WTC11 (cell line): ENCODE measurements around the gene KRTAP5-7.

Experiments used
- CREB1 ChIP-seq: sonication (generic); formaldehyde crosslinking; IDR thresholded peaks from 2 replicates; pipeline ENCODE4 v1.8.0; 2023; ENCODE audit warnings: mild to moderate bottlenecking, missing genetic modification reagents
- CTCF ChIP-seq: fragments of 200-600 bp; IDR thresholded peaks from 2 replicates; pipeline ENCODE4 v1.8.0; 2022; ENCODE audit warnings: antibody characterized with exemption
- FOXK1 ChIP-seq: sonication (generic); formaldehyde crosslinking; IDR thresholded peaks from 2 replicates; pipeline ENCODE4 v1.8.0; 2022; ENCODE audit warnings: mild to moderate bottlenecking, moderate library complexity, missing genetic modification reagents
- GABPB1 ChIP-seq: sonication (generic); formaldehyde crosslinking; IDR thresholded peaks from 2 replicates; pipeline ENCODE4 v1.8.1; 2023; ENCODE audit warnings: mild to moderate bottlenecking, missing genetic modification reagents
- MAX ChIP-seq: sonication (generic); formaldehyde crosslinking; IDR thresholded peaks from 2 replicates; pipeline ENCODE4 v1.8.0; 2022; ENCODE audit warnings: mild to moderate bottlenecking, missing genetic modification reagents
- SP1 ChIP-seq: sonication (generic); formaldehyde crosslinking; conservative IDR thresholded peaks from 2 replicates; pipeline ENCODE4 v1.8.1; 2022; ENCODE audit warnings: missing genetic modification reagents
- TEAD4 ChIP-seq: sonication (generic); formaldehyde crosslinking; IDR thresholded peaks from 2 replicates; pipeline ENCODE4 v1.8.0; 2022; ENCODE audit warnings: mild to moderate bottlenecking, missing genetic modification reagents
- ZNF425 ChIP-seq: fragments of 250-450 bp; sonication (Bioruptor Pico); conservative IDR thresholded peaks from 2 replicates; pipeline ENCODE4 v1.9.0; 2021; ENCODE audit warnings: mild to moderate bottlenecking
- TF ChIP-seq, protein P1 (sequence below): sonication (generic); formaldehyde crosslinking; IDR thresholded peaks from 2 replicates; pipeline ENCODE4 v1.8.1; 2023; ENCODE audit warnings: mild to moderate bottlenecking, missing genetic modification reagents
- TF ChIP-seq, protein P2 (sequence below): sonication (generic); formaldehyde crosslinking; IDR thresholded peaks from 2 replicates; pipeline ENCODE4 v1.8.1; 2023; ENCODE audit warnings: mild to moderate bottlenecking, missing genetic modification reagents, moderate library complexity

DNA sequence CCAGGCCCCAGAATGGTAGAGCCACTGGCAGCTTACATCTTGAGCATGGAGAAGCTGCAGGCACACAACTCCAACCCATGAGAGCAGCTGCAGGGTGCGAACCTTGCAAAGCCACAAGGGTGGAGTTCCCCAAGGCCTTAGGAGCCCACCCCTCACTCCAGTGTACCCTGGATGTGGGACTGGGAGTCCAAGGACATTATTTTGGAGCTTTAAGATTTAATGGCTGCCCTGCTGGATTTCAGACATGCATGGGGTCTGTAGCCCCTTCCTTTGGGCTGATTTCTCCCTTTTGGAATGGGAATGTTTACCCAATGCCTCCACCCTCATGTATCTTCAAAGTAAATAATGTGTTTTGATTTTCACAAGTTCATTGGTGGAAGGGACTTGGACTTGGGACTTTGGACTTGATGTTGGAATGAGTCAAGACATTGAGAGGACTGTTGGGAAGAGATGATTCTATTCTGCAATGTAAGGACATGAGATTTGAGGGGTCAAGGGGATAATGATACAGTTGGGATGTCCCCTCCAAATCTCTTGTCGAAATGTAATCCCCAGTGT, 1.1 kb upstream of the KRTAP5-7 start:
- TF ChIP-seq CTCF (no peak), ZNF425 (CRISPR knock-in tag) (no peak), MAX (CRISPR knock-in tag) (no peak), CREB1 (CRISPR knock-in tag) (no peak), TEAD4 (CRISPR knock-in tag) (no peak), FOXK1 (CRISPR knock-in tag) (no peak), GABPB1 (CRISPR knock-in tag) (no peak), SP1 (CRISPR knock-in tag) (no peak)
- TF ChIP-seq, protein P1, sequence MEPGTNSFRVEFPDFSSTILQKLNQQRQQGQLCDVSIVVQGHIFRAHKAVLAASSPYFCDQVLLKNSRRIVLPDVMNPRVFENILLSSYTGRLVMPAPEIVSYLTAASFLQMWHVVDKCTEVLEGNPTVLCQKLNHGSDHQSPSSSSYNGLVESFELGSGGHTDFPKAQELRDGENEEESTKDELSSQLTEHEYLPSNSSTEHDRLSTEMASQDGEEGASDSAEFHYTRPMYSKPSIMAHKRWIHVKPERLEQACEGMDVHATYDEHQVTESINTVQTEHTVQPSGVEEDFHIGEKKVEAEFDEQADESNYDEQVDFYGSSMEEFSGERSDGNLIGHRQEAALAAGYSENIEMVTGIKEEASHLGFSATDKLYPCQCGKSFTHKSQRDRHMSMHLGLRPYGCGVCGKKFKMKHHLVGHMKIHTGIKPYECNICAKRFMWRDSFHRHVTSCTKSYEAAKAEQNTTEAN (CRISPR knock-in tag): no peak
- TF ChIP-seq, protein P2, sequence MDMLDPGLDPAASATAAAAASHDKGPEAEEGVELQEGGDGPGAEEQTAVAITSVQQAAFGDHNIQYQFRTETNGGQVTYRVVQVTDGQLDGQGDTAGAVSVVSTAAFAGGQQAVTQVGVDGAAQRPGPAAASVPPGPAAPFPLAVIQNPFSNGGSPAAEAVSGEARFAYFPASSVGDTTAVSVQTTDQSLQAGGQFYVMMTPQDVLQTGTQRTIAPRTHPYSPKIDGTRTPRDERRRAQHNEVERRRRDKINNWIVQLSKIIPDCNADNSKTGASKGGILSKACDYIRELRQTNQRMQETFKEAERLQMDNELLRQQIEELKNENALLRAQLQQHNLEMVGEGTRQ: no peak
